HepG2 (cell line): ENCODE results near the gene TIMM10.

ENCODE experiments used
- CTCF ChIP-seq: sonication (generic); formaldehyde crosslinking; IDR thresholded peaks from 2 replicates; pipeline ENCODE4 v1.5.0; 2020; ENCODE audit warnings: mild to moderate bottlenecking, missing genetic modification reagents, moderate library complexity
- REST ChIP-seq, 2 experiments: IDR thresholded peaks; 2 replicates each; pipeline ENCODE4 v1.6.1; 2011 to 2012; ENCODE audit warnings: low read length in 2 of 2, borderline replicate concordance in 1 of 2, low read depth in 1 of 2, mild to moderate bottlenecking in 1 of 2, moderate library complexity in 1 of 2
- SYNCRIP ChIP-seq: fragments of 200-400 bp; formaldehyde crosslinking; IDR thresholded peaks from 2 replicates; pipeline ENCODE4 v1.6.1; 2018; ENCODE audit warnings: mild to moderate bottlenecking, low read depth, low read length; ENCODE audit not compliant: insufficient read depth
- TAF1 ChIP-seq: sonication (generic); formaldehyde crosslinking; IDR thresholded peaks from 2 replicates; pipeline ENCODE4 v1.4.0; 2020; ENCODE audit warnings: missing genetic modification reagents
- ZBTB1 ChIP-seq: sonication (generic); formaldehyde crosslinking; IDR thresholded peaks from 2 replicates; pipeline ENCODE4 v1.4.0; 2020; ENCODE audit warnings: missing genetic modification reagents, borderline replicate concordance

- TF ChIP-seq CTCF (CRISPR knock-in tag): peak; percentile 97
- TF ChIP-seq REST (IDR thresholded peaks at IDR 0.05; ENCODE audit: borderline replicate concordance in 1 of 2, low read depth in 1 of 2, low read length in 2 of 2): no peak
- no peak for TF ChIP-seq SYNCRIP
- no peak for TF ChIP-seq ZBTB1 (CRISPR knock-in tag)
- TF ChIP-seq TAF1 (CRISPR knock-in tag): no peak
Observed at GRCh38 chr11:57527056-57527631, 3.4 kb downstream of the TIMM10 start.
